Neuronal stem cell (in vitro differentiated cells): ENCODE results near the gene GDI2.
"Not testable (repeated sequence)": the region's sequence is repeated elsewhere in the genome, so short reads cannot be mapped to it uniquely, and the experiment has no call there.

ENCODE experiments used
- DNase-seq: peaks from one replicate; pipeline ENCODE4 v3.0.0-alpha.2; 2013; ENCODE audit warnings: low spot score
- H2AFZ ChIP-seq: one replicate; pipeline ENCODE4 v1.6.1; 2013; ENCODE audit warnings: mild to moderate bottlenecking, low read length, inconsistent platforms
- H2AK5ac ChIP-seq: 2 replicates; pipeline ENCODE4 v1.6.1; 2013; ENCODE audit warnings: low read depth, mild to moderate bottlenecking, inconsistent platforms, low read length, moderate library complexity, mixed read lengths
- H2BK120ac ChIP-seq: 2 replicates; pipeline ENCODE4 v1.6.1; 2013; ENCODE audit warnings: low read depth, mild to moderate bottlenecking, inconsistent platforms, low read length, moderate library complexity, mixed read lengths
- H2BK12ac ChIP-seq: one replicate; pipeline ENCODE4 v1.6.1; 2013; ENCODE audit warnings: low read length, inconsistent platforms
- H2BK15ac ChIP-seq: 2 replicates; pipeline ENCODE4 v1.6.1; 2013; ENCODE audit warnings: mild to moderate bottlenecking, low read length, inconsistent platforms, mixed read lengths
- H2BK5ac ChIP-seq: one replicate; pipeline ENCODE4 v1.6.1; 2013; ENCODE audit warnings: inconsistent platforms, mild to moderate bottlenecking, low read length, moderate library complexity
- H3K14ac ChIP-seq: one replicate; pipeline ENCODE4 v1.6.1; 2013; ENCODE audit warnings: low read length, inconsistent platforms
- H3K18ac ChIP-seq: 2 replicates; pipeline ENCODE4 v1.6.1; 2013; ENCODE audit warnings: low read length, inconsistent platforms
- H3K23ac ChIP-seq: 2 replicates; pipeline ENCODE4 v1.6.1; 2013; ENCODE audit warnings: low read depth, mild to moderate bottlenecking, mixed read lengths, low read length, inconsistent platforms; ENCODE audit not compliant: poor library complexity
- H3K27ac ChIP-seq: replicated peaks from 3 replicates; pipeline ENCODE4 v1.5.1; 2013; ENCODE audit warnings: low read length, inconsistent platforms
- H3K27me3 ChIP-seq, 3 experiments: 2 replicates each; pipeline ENCODE4 v1.6.1; 2013; ENCODE audit warnings: low read length in 3 of 3, mild to moderate bottlenecking in 2 of 3, inconsistent platforms in 1 of 3, low read depth in 1 of 3, mixed read lengths in 1 of 3, moderate library complexity in 1 of 3; ENCODE audit not compliant: control insufficient read depth in 3 of 3, insufficient read depth in 3 of 3
- H3K36me3 ChIP-seq, 2 donors: replicated peaks in 1 of 2; 2 replicates each; pipeline ENCODE4 v1.6.1; 2013; ENCODE audit warnings: low read length in 2 of 2; ENCODE audit not compliant: control insufficient read depth in 2 of 2, insufficient read depth in 2 of 2
- H3K4ac ChIP-seq: 2 replicates; pipeline ENCODE4 v1.6.1; 2013; ENCODE audit warnings: inconsistent platforms, mild to moderate bottlenecking, low read length, moderate library complexity
- H3K4me1 ChIP-seq, 2 donors: 1 replicate in 1 of 2; 2 replicates in 1 of 2; pipeline ENCODE4 v1.6.1; 2013; ENCODE audit warnings: low read length in 2 of 2, low read depth in 1 of 2; ENCODE audit not compliant: control insufficient read depth in 2 of 2, insufficient read depth in 1 of 2
- H3K4me2 ChIP-seq: one replicate; pipeline ENCODE4 v1.6.1; 2013; ENCODE audit warnings: mild to moderate bottlenecking, low read length, inconsistent platforms; ENCODE audit not compliant: insufficient read depth, poor library complexity, severe bottlenecking
- H3K4me3 ChIP-seq, 2 donors: 2 replicates each; pipeline ENCODE4 v1.5.1; 2013; ENCODE audit warnings: low read length in 2 of 2, mild to moderate bottlenecking in 2 of 2, inconsistent platforms in 1 of 2, moderate library complexity in 1 of 2
- H3K79me1 ChIP-seq: one replicate; pipeline ENCODE4 v1.6.1; 2013; ENCODE audit warnings: low read depth, mild to moderate bottlenecking, inconsistent platforms, low read length, moderate library complexity
- H3K9ac ChIP-seq: one replicate; pipeline ENCODE4 v1.6.1; 2013; ENCODE audit warnings: mild to moderate bottlenecking, low read depth, low read length, inconsistent platforms; ENCODE audit not compliant: poor library complexity
- H3K9me3 ChIP-seq, 2 donors: replicated peaks in 1 of 2; 2 replicates each; pipeline versions ENCODE3 to v1.6.1; 2013; ENCODE audit warnings: low read length in 2 of 2, mild to moderate bottlenecking in 2 of 2, inconsistent platforms in 1 of 2, low read depth in 1 of 2, mixed read lengths in 1 of 2, moderate library complexity in 1 of 2; ENCODE audit not compliant: control insufficient read depth in 2 of 2, insufficient read depth in 1 of 2
- H4K8ac ChIP-seq: one replicate; pipeline ENCODE4 v1.6.1; 2013; ENCODE audit warnings: low read depth, mild to moderate bottlenecking, inconsistent platforms, low read length, moderate library complexity
- H4K91ac ChIP-seq: one replicate; pipeline ENCODE4 v1.6.1; 2013; ENCODE audit warnings: low read length, low read depth, mild to moderate bottlenecking, inconsistent platforms; ENCODE audit not compliant: poor library complexity
- WGBS, 2 donors: extraction: QIAGEN DNeasy Blood & Tissue Kit; methylation state at CpG; one replicate each; pipeline ENCODE4 v1.1.7; 2013; ENCODE audit warnings: missing lambda C conversion rate in 2 of 2, mixed read lengths in 1 of 2; ENCODE audit not compliant: insufficient read length in 2 of 2, insufficient replicate concordance in 1 of 2; ENCODE audit errors: extremely low coverage in 2 of 2; 5-methylcytosine and 5-hydroxymethylcytosine counted together

Gene GDI2

DNA sequence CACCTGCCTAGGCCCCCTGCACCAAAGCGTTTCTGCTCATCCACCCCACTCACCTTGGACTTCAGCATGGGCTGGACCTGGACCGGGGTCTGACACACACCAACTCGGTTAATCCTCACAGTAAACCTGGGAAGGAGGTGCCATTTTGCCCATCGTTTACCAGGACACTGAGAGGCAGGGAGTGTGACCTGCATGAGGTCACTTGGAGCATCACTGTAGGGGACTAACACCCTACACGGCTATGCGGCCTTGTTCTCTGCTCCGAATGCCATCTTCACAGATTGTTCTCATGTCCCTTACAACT lies 43.4 kb upstream of the GDI2 start:
- Histone ChIP-seq H2AFZ (no peak overlapping the region), H3K4me1 (peaks cover 0 to 5% of the 10 kb centered on the region in 2 donors), H3K9me3 (no peaks in the 10 kb centered on the region), H3K14ac (no peak overlapping the region), H2BK120ac (no peak overlapping the region), H3K4me3 (no peak overlapping the region), H3K79me1 (no peaks in the 10 kb centered on the region), H2BK5ac (no peak overlapping the region), H3K36me3 (no peaks in the 10 kb centered on the region), H2AK5ac (no peak overlapping the region), H3K4ac (no peak overlapping the region), H3K18ac (no peak overlapping the region), H2BK12ac (no peak overlapping the region), H3K9ac (no peak overlapping the region), H3K27ac (no peak overlapping the region), H2BK15ac (no peak overlapping the region), H3K27me3 (no peaks in the 10 kb centered on the region), H3K23ac (no peak overlapping the region), H4K8ac (no peak overlapping the region), H4K91ac (no peak overlapping the region), H3K4me2 (no peak overlapping the region)
- WGBS, 2 donors, result no CpG with 5 or more reads among the region's 7 CpGs
- no peak for DNase-seq

DNA sequence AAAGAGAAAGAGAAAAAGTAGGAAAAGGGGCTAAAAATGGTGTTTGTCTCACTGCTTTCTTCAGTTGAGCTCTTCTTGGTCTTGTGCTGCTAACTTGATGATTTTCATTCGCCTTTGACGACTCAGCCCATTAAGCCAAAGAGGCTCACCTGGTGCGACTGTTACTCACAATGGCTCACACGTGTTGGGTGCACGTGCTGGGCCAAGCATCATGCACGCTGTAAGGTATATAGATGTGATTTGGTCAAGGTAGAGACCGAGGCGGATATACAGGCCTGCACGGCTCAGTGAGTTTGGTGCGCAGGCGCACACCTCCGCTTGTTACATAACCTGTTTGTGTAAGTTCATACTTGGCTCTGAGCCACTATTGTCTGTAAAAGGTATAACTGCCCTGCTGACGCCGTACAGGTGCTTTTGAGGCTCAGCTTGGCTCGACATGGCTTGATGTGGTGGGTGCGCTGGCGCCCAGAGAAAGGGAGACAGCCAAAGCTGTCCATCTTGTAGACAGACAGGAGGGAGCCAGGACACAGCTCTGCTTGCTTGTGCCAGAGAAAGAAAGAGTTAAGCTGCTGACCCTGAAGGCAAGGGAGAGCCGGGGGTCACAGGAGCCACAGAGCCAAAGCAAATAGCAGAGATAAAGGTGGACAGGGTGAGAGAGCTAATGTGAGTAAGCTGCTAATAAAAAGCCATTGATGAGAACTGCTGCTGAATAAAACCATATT lies 42.9 kb upstream of the GDI2 start:
- Histone ChIP-seq H3K4me1 (peaks cover 0 to 5% of the 10 kb centered on the region in 2 donors), H3K27me3 (no peaks in the 10 kb centered on the region), H3K4me3 (no peak overlapping the region), H4K8ac (no peak overlapping the region), H3K4ac (no peak overlapping the region), H3K18ac (no peak overlapping the region), H3K14ac (no peak overlapping the region), H2BK120ac (no peak overlapping the region), H2AFZ (no peak overlapping the region), H2BK15ac (no peak overlapping the region), H3K27ac (no peak overlapping the region), H4K91ac (no peak overlapping the region), H3K23ac (no peak overlapping the region), H3K4me2 (no peak overlapping the region), H2BK5ac (no peak overlapping the region), H3K79me1 (no peaks in the 10 kb centered on the region), H2BK12ac (no peak overlapping the region), H3K9me3 (no peaks in the 10 kb centered on the region), H3K36me3 (no peaks in the 10 kb centered on the region), H2AK5ac (no peak overlapping the region), H3K9ac (no peak overlapping the region)
- DNase-seq, result no peak
- no CpG with 5 or more reads among the region's 18 CpGs for WGBS, 2 donors

DNA sequence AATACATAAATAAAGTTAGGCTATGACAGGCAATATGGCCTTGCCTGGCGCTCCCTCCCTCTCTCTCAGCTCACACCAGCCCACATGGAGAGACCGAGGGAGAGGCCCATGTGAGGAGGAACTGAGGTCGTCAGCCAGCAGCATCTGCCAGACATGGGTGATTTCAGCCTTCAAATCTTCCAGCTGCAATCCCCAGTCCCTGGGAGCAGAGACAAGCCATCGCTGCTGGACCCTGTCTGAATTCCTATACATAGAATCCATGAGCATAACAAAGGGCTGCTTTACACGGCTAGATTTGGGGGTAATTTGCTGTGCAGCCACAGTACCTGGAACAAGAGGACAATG lies 40.9 kb upstream of the GDI2 start:
- no peak overlapping the region for H3K4me3 ChIP-seq
- no peaks in the 10 kb centered on the region for H3K27me3 ChIP-seq
- H3K14ac ChIP-seq, result no peak overlapping the region
- no CpG with 5 or more reads among the region's 5 CpGs for WGBS, 2 donors
- no peak overlapping the region for H4K91ac ChIP-seq
- H4K8ac ChIP-seq, result no peak overlapping the region
- peak overlapping the region; percentile 12 for H3K18ac ChIP-seq
- H3K27ac ChIP-seq, result no peak overlapping the region
- peak overlapping the region; percentile 68 for H2AFZ ChIP-seq
- no peak overlapping the region for H3K4ac ChIP-seq
- no peaks in the 10 kb centered on the region for H3K36me3 ChIP-seq
- H3K4me1 ChIP-seq, result peaks cover 0 to 5% of the 10 kb centered on the region in 2 donors
- no peaks in the 10 kb centered on the region for H3K9me3 ChIP-seq
- no peak for DNase-seq
- no peak overlapping the region for H3K4me2 ChIP-seq
- no peak overlapping the region for H2BK5ac ChIP-seq
- no peak overlapping the region for H2BK12ac ChIP-seq
- no peak overlapping the region for H2BK15ac ChIP-seq
- H2AK5ac ChIP-seq, result no peak overlapping the region
- no peaks in the 10 kb centered on the region for H3K79me1 ChIP-seq
- no peak overlapping the region for H3K9ac ChIP-seq
- no peak overlapping the region for H2BK120ac ChIP-seq
- no peak overlapping the region for H3K23ac ChIP-seq

DNA sequence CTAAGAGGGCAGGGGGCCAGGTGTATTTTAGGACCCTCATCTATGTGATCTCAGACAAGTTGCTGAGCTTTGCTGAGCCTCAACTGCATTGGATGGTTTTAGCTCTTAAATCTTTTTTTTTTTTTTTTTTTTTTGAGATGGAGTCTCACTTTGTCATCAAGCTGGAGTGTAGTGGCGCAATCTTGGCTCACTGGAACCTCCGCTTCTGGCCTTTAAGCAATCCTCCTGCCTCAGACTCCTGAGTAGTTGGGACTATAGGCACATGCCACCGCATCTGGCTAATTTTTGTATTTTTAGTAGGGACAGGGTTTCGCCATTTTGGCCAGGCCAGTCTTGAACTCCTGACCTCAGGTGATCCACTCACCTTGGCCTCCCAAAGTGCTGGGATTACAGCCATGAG lies 33.4 kb upstream of the GDI2 start:
- H3K18ac ChIP-seq, H4K91ac ChIP-seq, H3K4me1 ChIP-seq, H4K8ac ChIP-seq, H3K14ac ChIP-seq, H2AFZ ChIP-seq, H3K27ac ChIP-seq, H2BK15ac ChIP-seq, H3K4me3 ChIP-seq, H3K9me3 ChIP-seq, H3K27me3 ChIP-seq, H2BK5ac ChIP-seq, H3K4me2 ChIP-seq, H3K23ac ChIP-seq, H2BK12ac ChIP-seq, H3K79me1 ChIP-seq, H3K36me3 ChIP-seq, DNase-seq, H2BK120ac ChIP-seq, H2AK5ac ChIP-seq, H3K4ac ChIP-seq, H3K9ac ChIP-seq: not testable (repeated sequence)
- WGBS, 2 donors, result no CpG with 5 or more reads among the region's 4 CpGs
